CD4-positive, alpha-beta T cell treated with Interleukin-2 at 100 ng/mL for 4 hours (primary cell): ENCODE results near the gene ATRN.

Experiments
- DNase-seq: peaks from one replicate; pipeline ENCODE4 v3.0.0-alpha.2; 2020; ENCODE audit warnings: low spot score

Gene ATRN

DNA sequence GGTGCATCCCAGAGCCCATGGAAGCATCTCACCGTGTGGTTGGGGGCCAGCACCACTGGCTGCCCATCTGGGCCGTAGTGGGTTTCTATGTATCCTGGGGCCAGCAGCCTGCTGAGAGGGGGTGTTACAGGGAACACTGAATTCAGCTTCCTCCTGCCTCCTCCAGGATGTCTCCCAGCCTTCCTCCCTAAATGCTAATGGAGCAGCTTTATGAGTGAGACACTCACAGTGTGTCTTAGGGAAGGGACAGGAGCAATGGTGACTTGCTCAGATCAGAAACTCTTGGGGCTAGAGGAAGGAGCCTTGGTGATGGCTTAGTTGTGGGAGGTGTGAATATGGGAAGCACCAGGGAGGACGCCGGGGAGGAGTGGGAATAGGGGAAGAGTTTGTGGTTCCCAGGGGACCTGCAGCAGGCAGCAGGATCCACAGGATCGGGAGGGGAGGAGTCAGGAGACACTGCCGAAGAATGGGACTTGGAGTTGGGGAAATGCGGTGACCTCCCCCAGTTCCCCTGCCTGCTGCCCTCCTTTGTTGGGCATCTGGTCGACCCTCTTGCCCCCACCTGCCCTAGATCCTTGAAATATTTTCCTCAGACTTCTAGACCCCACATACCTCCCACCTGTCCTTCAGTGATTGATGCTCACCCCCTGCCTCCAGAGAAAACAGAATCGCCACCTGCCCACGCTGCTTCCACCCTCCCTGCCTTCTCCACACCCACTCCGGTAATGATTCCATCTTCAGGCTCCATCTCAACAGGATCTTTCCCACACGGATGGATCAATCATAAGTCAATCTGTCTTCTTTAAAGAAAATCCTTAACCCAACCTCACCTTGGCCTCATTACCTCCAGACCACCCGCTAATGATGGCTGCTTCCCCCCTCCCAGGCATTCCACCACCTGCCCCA lies 204.4 kb downstream of the ATRN start:
- DNase-seq, result no peak

DNA sequence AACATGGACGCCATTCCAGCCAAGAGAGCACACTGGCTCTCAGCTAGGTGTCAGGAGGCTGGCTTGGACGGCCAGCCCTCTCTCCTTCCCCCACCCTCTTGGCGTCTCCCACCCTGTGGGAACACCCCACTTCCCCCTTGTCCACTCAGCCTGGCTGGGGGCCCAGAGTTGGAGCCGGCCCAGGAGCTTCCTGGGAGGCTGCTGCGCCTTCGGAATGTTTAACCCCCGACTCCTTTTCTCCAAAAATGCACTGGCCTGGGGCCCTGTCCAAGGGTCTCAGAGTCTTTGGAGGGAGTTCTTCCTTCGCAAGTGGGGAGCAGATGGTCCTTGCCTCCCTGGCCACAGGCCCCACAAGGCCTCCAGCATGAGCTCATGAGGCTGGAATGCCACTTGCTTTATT lies 206.9 kb downstream of the ATRN start:
- no peak for DNase-seq

DNA sequence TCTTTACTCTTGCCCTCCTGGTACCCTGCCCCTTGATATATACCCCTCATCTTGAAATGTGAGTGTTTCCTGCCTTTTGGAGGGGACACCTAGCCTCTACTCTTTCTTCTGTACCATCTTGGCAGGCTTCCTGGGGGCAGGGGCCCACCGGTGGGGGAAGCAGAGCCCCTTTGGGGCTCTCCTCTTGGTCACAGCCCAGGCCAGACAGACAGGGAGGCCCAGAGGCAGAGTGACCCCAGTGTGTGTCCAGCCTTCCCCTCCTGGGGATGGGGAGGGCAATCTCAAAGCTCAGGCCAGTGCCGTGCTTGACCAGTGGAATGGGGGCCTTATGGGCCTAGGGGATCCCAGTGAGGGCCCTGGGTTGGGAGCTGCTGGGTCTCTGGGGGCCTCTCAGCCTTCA lies 207.4 kb downstream of the ATRN start:
- no peak for DNase-seq

DNA sequence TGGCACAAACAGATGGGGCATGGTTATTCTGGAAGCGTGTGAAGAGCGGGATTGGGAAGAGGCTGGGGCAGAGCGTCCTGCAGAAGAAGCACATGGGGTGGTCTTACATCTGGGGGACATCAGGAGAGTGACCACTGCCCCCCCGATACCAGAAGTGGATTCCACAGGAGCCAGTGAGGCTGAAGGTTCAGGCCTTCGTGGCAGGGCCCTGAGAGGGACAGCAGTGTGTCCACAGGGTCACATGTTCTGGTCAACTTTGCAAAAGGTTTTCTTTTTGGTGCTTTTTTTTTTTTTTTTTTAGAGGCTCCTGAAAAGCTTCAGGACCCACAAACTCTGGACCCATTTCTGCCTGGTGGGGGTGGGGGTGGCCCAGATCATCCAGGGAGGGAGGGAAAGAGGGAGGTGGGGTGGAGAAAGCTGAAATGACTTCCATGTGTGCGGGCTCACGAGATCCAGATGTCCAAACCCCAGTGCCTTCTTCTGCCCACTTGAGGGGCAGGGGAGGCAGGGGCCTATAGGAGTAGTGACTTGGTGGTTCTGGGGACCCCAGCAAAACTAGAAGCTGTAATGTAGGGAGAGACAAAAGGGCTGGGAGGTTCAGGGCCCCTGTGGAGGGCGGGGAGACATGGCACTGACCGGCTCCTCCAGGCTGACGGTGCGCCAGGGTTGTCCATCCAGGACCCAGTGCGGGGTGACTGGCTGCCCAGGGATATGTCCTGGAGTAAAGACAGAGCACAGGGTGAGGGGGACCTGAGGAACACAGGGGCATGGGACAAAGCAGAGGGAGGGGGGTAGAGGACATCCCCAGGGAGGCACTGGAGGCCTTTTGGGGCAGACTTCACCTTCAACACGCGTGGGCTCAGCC lies 208.3 kb downstream of the ATRN start:
- DNase-seq, result no peak

DNA sequence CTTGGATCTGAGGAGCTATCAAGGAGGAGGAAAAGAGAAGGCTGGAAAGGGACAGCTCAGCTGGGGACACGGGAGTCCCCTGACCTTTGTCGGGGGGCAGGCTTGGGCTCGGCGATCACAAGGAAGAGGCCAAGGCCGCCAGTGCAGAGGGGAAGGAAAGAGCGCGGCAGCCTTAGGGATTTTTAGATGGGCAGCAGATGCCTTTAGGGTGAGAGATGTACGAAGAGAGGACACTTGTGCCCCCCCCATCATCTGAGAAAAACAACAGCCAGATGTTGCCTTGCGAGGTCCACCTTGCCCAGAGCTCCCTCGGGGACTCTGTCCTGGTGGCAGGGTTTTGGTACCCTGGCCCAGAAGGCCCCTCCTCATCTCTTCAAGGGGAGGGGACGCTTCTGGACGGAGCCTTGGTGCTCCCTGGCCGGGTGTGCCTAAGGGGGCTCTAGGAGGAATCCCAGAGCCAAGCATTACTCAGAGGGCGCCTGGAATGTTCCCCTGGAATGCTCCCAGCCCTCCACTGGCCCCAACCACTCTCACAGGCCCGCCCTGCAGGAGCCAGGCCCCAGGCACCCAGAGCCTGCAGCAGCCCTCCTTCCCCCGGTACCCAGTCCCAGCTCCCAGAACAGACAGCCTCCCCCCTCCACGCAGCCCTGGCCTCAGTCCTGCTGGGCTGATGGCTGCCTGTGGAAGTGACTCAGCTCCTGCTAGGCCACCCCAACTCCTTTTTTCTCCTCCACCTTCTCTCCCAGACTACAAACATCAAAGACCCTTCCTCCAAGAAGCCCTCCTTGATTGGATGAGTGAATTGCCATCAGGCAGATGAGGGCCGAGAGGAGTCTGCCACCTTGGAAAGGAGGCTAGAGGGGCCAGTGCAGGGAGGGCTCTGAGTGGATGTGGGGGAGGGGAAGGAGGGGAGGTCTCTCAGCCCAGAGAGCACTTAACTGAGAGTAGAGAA lies 209.2 kb downstream of the ATRN start:
- no peak for DNase-seq

DNA sequence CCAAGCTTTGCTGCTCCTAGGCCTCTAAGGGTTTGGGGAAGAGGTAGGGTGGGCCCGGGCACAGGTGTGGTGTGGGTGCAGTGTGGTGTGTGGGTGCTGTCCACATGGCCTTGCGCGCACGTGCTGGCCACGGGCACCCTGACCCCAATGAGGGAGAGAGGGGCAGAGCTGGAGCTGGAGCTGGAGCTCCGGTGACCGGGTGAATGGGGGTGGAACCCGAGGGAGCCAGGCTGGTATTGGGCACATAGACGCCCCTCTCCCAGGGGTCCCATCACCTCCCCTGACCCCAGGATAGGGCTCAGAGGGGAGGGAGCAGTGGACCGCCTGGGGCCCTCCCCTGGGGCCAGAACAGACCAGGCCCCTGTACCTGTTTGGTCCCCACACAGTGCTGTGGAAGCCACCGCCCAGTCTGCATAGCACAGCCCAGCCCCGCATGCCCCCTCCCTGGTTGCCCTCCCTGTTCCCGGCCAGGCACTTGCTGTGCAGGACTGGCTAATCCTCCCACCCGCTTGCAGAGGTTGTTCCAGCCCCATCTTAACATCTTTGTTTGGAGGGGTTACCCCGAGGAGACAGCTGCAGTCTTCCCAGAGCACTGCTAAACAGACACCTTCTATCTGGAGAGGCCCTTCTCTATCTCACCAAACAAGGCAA lies 210.0 kb downstream of the ATRN start:
- DNase-seq, result no peak

DNA sequence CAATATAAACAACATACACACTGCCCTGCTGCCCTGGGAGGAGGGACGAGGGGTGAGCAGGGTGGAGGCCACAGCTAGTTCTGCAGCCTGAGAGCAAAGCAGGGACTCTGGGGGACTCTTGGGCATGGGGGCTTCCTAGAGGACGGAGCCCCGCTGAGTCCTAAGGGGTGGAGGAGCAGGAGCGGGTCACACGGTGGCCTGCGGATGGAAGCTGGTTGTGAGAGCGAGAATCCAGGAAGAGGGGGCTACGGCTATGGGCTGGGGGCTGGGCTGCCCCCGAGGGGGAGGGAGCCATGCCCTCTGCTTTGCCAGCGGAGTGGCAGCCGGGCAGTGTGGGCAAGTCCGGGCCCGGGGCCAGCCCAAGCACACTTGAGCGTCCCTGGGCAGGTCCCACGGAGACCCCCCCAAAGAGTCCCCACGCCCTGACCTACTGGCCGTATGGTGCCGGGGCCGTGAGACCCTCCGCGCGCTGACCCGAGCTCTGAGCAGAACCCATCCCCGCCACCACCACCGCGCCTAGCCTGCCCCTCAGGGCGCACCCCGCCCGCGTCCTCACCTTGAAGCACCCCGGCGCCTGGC lies 210.6 kb downstream of the ATRN start:
- no peak for DNase-seq

DNA sequence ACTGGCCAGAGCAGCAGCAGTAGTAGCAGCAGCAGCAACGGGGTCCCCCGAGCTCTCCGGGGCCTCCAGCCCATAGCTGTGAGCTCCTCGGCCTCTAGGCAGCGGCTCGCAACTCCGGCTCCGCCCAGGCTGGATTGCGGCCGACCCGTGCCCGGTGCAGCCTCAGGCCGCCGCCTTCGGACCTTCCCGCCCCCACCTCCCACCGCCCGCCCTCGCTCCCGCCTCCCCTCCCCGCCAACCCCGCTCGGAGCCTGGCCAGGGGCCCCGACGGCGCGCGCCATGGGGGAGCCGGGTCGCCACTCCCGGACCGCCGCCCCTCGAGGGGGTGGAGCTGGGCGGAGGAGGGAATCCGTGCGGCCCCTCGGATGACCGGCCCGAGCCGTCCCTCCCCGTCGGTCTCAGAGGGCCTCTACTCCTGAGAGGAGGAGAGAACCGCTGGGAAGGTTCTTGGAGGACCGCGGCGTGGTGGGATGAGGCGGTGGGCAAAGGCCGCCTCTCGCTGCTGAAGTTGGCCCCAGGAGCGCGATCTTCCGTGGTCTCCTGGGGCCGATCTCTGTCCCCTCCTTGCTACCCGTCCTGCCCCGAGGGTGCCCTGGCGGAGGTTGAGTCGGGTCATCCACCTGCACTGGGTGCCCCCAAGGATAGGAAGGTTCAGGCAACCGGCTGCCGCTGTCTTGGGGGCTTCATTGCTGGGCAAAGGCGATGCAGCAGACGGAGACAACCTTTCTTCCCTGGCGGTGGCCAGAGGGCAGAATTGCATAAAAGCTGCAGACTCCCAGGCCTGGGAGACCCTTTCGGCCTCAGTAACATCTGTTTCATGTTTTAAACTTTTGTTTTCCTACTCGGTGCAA lies 211.3 kb downstream of the ATRN start, which contains the start of gene ADAM33:
ADAM33 (minus strand) TSS at position 80 of the 851 bp plus-strand sequence; CDS start at position 74, 6 bp downstream.
- no peak for DNase-seq

DNA sequence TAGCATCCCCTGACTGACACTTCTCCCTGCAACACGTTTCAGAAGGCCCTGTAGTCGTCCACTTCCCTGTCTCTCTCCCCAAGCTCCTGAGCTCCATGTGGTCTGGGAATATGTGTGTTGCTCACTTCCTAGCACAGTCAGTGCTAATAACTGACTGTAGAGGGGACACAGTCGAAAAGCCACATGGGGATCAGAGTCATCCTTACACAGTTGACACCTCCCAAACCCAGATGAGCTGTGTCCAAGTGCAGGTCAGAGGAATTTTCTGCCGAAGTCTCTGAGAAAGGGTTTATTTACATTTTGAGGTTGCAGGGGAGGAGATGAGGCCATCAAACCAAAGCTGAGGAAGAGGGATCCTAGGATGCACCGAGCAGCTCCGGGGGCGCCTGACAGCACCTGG lies 214.5 kb downstream of the ATRN start:
- DNase-seq, result no peak

DNA sequence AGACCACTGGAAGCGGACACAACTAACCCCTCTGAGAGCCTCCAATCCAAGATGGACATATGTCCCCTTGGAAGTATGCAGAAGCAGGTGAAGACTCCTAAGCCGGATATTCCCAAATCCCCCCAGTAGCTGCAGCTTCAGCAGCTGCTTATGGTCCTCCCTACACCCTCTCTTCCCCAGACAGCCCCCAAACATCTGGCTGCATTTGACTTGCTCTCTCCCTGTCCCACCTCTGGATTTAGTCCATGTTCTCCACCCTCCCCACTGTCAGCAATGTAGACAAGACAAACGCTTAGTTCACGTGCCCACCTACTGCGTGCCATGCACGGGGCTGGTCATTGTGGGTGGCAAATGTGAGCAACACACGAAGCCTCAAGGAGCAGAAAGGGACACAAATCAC lies 215.6 kb downstream of the ATRN start:
- no peak for DNase-seq

DNA sequence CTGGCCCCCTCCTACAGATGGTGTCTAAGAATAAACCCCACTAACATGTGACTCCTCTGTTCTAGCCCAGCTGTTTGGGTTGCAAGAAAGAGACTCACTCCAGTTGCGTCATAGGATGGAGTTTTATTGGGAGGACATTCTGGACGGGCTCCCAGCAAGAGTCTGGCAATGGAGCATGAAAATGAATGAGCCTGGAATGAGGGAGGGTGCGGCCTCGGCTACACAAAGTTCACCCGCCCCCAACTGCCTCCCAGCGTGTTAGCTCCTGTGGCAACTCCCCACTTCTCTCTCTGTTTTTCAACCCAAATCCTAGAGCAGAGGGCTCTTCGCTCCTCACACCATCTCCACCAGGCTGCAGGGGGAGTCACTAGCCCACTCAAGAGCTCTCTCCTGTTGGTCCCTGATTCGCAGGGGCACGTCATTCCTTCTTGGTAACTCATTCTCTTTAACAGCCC lies 216.1 kb downstream of the ATRN start:
- DNase-seq, result no peak

DNA sequence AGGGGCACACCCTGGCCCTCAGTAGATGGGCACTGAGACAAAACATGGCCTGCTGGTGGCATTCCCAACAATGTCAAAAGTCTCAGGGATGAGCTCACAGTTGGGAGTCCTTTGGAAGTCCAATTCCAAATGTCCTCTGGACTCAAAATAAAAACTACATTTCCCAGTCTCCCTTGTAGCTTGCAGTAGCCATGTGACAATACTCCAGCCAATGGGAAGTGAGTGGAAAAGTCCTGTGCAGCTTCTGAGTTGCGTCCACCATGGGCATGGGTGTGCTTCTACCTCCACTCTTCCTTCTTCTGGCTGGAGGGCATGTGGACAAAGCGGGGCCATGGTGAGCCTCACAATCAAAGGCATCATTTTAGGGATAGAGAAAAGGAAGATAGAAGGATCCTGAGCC lies 216.8 kb downstream of the ATRN start:
- DNase-seq, result no peak

DNA sequence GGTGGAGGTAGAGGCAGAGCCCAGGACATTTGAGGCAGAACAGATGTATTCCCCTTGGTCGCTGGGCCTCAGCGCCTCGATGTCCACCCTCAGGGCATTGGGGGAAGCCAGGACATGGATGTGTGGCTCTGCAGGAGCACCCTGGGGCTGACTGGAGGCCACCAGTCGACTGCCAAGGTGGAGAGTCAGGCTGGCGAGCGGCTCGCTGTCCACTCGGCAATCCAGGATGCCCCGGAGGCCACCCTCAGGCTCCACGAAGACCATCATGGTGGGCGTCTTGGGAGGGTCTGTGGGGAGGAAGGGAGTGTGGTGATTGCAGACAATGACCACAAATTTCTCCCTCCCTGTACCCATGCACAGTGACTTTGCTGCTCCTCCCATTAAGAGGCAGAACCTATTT lies 219.2 kb downstream of the ATRN start:
- DNase-seq, result no peak

DNA sequence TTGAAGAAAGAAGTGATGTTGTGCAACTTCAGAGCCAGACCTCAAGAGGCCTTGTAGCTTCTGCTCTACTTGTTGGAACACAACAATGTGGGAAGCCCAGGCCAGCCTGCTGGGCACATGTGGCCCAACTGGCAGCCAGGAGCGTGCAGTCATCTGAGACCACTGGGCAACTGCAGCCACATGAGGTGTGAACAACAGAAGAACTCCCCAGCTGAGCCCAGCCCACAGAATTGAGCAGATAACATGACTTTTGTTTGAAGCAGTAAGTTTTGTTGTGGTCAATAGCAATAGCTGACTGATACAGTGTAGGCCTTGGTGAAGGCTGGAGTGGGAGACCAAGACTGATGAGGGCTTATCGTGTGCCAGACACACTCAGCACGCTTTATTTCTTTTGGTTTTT lies 219.6 kb downstream of the ATRN start:
- DNase-seq, result no peak

DNA sequence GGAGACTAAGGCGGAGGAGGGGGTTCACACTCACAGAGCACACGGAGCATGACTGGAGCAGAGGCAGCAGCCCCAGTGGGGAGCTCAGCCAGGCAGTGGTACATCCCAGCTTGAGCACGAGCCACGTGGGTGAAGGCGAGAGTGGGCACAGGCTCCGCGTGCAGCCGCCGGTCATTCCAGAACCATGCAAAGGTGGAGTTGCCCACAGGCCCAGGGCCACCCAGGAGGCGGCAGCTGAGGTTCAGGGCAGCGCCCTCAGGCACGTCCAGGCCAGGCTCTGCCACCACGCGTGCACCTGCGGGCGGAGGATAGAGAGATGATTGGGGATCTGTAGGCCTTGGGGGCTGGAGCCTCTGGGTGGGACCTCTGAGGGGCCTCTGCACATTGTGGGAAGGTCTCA lies 220.5 kb downstream of the ATRN start:
- no peak for DNase-seq

DNA sequence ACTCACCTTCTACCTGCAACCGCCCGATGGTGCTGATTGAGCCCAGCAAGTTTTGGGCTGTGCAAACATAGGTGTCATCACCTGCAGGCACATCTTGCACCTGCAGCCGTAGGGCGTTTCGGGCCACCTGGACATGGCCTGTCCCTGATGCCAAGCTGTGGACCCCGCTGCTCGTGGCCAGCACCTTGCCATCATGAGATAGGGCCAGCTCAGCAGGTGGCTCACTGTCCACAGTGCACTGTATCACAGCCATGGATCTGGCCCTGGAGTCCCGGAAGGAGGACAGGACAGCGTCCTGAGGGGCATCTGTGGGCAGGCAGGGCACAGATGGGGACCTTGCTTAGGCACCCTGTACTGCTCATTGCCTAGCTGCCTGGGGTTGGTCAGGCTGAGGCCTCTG lies 221.1 kb downstream of the ATRN start:
- DNase-seq, result no peak

DNA sequence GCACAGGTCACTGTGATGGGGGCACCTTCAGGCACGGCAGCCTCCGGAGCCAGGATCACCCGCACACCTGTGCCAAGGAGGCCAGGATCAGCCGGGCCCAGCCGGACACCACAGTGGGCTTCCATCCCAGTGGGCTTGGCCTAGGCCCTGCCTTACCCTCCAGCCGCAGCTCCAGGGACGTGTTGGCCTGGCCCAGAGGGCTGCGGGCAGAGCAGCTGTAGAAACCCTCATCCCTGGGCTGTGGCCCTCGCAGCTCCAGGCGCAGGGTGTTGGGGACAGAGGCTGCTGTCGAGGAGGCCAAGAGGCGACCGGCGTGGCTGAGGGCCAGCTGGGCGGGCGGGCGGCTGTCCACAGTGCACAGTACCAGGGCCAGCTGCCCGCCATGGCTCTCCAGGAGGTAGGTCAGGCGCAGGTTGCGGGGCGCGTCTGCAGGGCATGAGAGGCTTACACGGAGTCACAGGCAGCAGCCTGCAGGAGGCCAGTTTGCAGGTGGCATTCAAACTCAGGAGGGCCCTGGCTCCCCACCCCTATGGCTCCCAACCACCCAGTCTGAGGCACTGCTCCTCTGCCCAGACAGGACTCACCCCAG lies 222.0 kb downstream of the ATRN start:
- no peak for DNase-seq

DNA sequence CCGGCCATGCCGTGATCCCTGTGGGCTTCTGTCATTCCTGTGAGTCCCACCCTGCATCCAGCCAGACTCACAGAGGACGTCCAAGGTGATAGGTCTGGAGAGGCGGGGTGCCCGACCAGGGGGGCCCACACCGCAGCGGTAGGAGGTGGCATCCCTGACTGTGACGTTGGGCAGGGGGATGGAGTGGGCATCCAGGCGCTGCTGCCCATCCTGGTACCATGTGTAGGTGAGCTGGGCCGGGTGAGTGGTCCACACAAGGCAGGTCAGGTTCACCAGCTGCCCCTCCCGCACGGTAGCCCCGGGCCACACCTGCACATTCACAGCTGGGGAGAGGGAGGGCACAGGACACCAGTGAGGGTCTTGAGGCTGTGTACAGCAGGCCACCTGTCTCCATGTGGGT lies 222.6 kb downstream of the ATRN start:
- no peak for DNase-seq

DNA sequence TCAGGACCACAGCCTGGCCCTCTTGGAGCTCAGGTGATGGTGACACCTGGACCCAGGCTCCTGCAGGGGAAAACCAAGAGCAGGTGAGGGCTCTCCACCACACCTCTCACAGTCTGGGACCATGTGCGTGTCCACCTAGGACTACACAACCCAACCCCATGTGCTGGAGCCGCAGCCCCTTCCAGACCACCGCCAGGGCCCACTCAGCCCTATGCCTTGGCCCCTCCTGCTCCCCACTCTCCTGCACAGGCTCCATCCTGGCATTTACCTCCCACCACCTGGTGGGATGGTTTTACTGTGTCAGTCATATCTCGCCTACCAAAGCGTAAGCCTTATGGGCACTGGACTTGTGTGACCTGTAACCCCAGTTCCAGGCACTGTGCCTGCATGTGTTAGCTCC lies 224.0 kb downstream of the ATRN start:
- DNase-seq, result no peak

DNA sequence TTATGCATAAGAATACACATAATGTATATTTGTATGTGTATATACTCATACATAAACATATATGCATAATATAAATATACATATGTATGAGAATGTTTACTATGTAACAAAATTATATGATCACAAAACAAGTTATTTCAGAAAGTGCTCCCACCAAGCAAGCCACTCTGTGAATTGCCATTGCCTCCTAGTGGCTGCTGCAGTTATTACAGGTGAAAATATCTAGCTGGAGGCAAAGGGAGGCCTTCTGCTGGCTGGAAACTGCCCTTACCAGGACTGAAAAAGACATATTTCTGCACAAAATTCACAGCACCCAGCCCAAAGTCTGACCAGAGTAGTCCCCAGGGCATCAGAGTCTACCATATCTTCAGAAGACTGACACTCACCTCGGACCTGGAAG lies 225.4 kb downstream of the ATRN start:
- no peak for DNase-seq
